HepG2 (cell line): Measurements from ENCODE around the gene PSMB8. TPM values are rescaled to one million over a fixed set of nuclear protein-coding genes. Genes with fewer than 3 reads are reported as not detected.

ENCODE experiments used
- AHR ChIP-seq: IDR thresholded peaks from 2 replicates; pipeline ENCODE4 v1.6.1; 2018; ENCODE audit warnings: missing genetic modification reagents, missing compliant biosample characterization
- BRD4 ChIP-seq: sonication (generic); formaldehyde crosslinking; IDR thresholded peaks from 2 replicates; pipeline ENCODE4 v1.4.0; 2020; ENCODE audit warnings: missing genetic modification reagents
- FOSL2 ChIP-seq: sonication (generic); formaldehyde crosslinking; IDR thresholded peaks from 2 replicates; pipeline ENCODE4 v1.4.0; 2020; ENCODE audit warnings: missing genetic modification reagents
- HDAC6 ChIP-seq: fragments of 200-600 bp; sonication (generic); IDR thresholded peaks from 2 replicates; pipeline ENCODE4 v1.7.0; 2017; ENCODE audit warnings: mild to moderate bottlenecking, antibody characterized with exemption, low read length, low read depth
- HNRNPLL ChIP-seq: fragments of 200-400 bp; formaldehyde crosslinking; IDR thresholded peaks from 2 replicates; pipeline ENCODE4 v1.6.1; 2017; ENCODE audit warnings: mild to moderate bottlenecking, low read depth, low read length; ENCODE audit not compliant: poor library complexity, severe bottlenecking
- HOXA9 ChIP-seq: sonication (generic); formaldehyde crosslinking; IDR thresholded peaks from 2 replicates; pipeline ENCODE4 v1.8.1; 2022; ENCODE audit warnings: missing genetic modification reagents, mild to moderate bottlenecking, moderate library complexity, borderline replicate concordance
- KDM5A ChIP-seq: fragments of 200-600 bp; sonication (generic); IDR thresholded peaks from 2 replicates; pipeline ENCODE4 v1.7.0; 2018; ENCODE audit warnings: antibody characterized with exemption, mild to moderate bottlenecking, low read length, borderline replicate concordance
- KLF12 ChIP-seq: sonication (generic); formaldehyde crosslinking; IDR thresholded peaks from 2 replicates; pipeline ENCODE4 v1.4.0; 2020; ENCODE audit warnings: missing genetic modification reagents, borderline replicate concordance
- MAZ ChIP-seq, 2 experiments: sonication (generic) in 1 of 2; formaldehyde crosslinking in 1 of 2; IDR thresholded peaks; 2 replicates each; pipeline versions ENCODE4 v1.5.0 to v1.6.1; 2012 to 2020; ENCODE audit warnings: low read depth in 2 of 2, mild to moderate bottlenecking in 2 of 2, borderline replicate concordance in 1 of 2, improper control_type of control experiment in 1 of 2, low read length in 1 of 2, missing genetic modification reagents in 1 of 2, moderate library complexity in 1 of 2
- MXI1 ChIP-seq: IDR thresholded peaks from 3 replicates; pipeline ENCODE4 v1.6.1; 2012; ENCODE audit warnings: low read depth, low read length, inconsistent platforms, borderline replicate concordance
- PPARG ChIP-seq: conservative IDR thresholded peaks from 2 replicates; pipeline ENCODE4 v1.6.1; 2016; ENCODE audit warnings: missing biosample characterization, missing genetic modification reagents
- REXO4 ChIP-seq: sonication (generic); formaldehyde crosslinking; IDR thresholded peaks from 2 replicates; pipeline ENCODE4 v1.8.0; 2022; ENCODE audit warnings: missing genetic modification reagents, mild to moderate bottlenecking, borderline replicate concordance
- SATB2 ChIP-seq: sonication (generic); formaldehyde crosslinking; IDR thresholded peaks from 2 replicates; pipeline ENCODE4 v1.5.0; 2020; ENCODE audit warnings: missing genetic modification reagents
- TBX2 ChIP-seq: sonication (generic); formaldehyde crosslinking; IDR thresholded peaks from 2 replicates; pipeline ENCODE4 v1.5.0; 2020; ENCODE audit warnings: missing genetic modification reagents, mild to moderate bottlenecking, borderline replicate concordance
- TMF1 ChIP-seq: sonication (generic); formaldehyde crosslinking; IDR thresholded peaks from 2 replicates; pipeline ENCODE4 v1.8.1; 2022; ENCODE audit warnings: low read depth, missing genetic modification reagents
- ZNF160 ChIP-seq: sonication (generic); formaldehyde crosslinking; IDR thresholded peaks from 2 replicates; pipeline ENCODE4 v1.8.0; 2022; ENCODE audit warnings: mild to moderate bottlenecking, inconsistent platforms, missing genetic modification reagents
- ZNF660 ChIP-seq: sonication (generic); formaldehyde crosslinking; IDR thresholded peaks from 2 replicates; pipeline ENCODE4 v1.5.1; 2020; ENCODE audit warnings: mild to moderate bottlenecking, low read depth, missing genetic modification reagents, borderline replicate concordance
- ZNF891 ChIP-seq: sonication (generic); formaldehyde crosslinking; IDR thresholded peaks from 2 replicates; pipeline ENCODE4 v1.5.0; 2020; ENCODE audit warnings: mild to moderate bottlenecking, missing genetic modification reagents
- ZSCAN31 ChIP-seq: sonication (generic); formaldehyde crosslinking; IDR thresholded peaks from 2 replicates; pipeline ENCODE4 v1.5.0; 2020; ENCODE audit warnings: low read depth, mild to moderate bottlenecking, missing genetic modification reagents
- ZSCAN9 ChIP-seq: IDR thresholded peaks from 2 replicates; pipeline ENCODE4 v1.6.1; 2016; ENCODE audit warnings: borderline replicate concordance
- polyA plus RNA-seq, 8 experiments: library from polyadenylated mRNA; depleted of rRNA in 3 of 8; stranded (reverse) in 7 of 8; unstranded in 1 of 8; fragments of >200 nt; fragmentation: Illumina TruSeq in 4 of 8; extraction: Trizol in 4 of 8; gene quantifications; 2 replicates each; pipeline versions ENCODE4 v1.2.1 to v1.2.3, GENCODE V29; 2011 to 2016; ENCODE audit warnings: low read depth in 4 of 8, missing spikeins in 1 of 8, mixed read lengths in 1 of 8; ENCODE audit not compliant: insufficient read depth in 1 of 8
- total RNA-seq, 5 experiments: library from RNA; depleted of rRNA; stranded (reverse); fragments of >200 nt; fragmentation: Illumina TruSeq; extraction: Trizol; gene quantifications; 2 replicates each; pipeline ENCODE4 v1.2.3, GENCODE V29; 2016; ENCODE audit warnings: low read depth in 1 of 5
- TF ChIP-seq, protein P1 (sequence below): sonication (generic); formaldehyde crosslinking; IDR thresholded peaks from 2 replicates; pipeline ENCODE4 v1.5.1; 2020; ENCODE audit warnings: mild to moderate bottlenecking, missing genetic modification reagents, moderate library complexity
- TF ChIP-seq, protein P2 (sequence below): IDR thresholded peaks from 2 replicates; pipeline ENCODE4 v1.6.1; 2016; ENCODE audit warnings: low read depth, borderline replicate concordance
- TF ChIP-seq, protein P3 (sequence below): sonication (generic); formaldehyde crosslinking; IDR thresholded peaks from 2 replicates; pipeline ENCODE4 v1.8.0; 2022; ENCODE audit warnings: mild to moderate bottlenecking, missing genetic modification reagents; ENCODE audit not compliant: insufficient replicate concordance

PSMB8 gene
- total and polyA plus RNA-seq, 2 of the 13 experiments (the other 11 are each of a cell fraction or from before 2014, with no cell fraction given): 30.7 to 64.7 TPM

DNA sequence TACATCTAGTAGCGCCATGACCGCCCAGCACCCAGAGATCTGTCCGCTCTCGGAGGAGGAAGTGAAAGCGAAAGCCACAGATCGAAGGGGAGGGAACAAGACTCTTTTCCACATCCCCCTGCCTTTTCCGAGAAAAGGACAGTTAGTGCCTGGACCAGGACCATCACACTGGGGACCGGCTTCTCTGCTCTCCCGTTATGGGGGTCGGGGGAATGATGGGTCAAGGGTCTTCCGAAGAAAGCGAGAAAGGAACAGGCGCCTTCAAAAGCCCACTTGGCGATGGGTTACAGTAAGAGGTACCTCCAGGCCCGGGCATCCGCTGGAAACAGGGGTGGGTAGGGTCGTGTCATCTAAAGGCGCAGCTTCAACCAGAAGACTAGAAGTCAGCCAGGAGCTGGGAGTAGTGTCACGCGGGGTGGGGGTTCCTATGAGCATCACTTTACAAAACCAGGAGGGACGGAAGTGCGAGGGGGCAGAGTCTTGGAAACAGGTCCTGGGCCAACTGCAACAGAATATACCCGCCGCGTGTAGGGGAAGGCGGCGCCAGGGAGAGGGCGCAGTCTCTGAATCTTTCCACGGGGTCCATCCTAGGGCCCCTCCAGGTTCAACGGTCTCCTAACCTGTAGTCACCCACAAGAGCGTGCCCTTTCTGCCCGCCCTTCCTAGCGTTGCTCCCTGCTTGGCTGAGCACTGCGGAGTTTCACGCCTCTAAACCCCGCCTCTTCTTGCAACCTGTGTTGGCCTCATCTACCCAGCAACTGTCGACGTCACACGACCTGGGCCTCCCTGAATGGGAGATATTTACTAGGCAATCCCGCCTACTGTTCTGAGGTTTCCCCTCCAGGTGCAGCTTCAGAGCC lies at the start of gene PSMB8 (continued):
- TF ChIP-seq, protein P1, sequence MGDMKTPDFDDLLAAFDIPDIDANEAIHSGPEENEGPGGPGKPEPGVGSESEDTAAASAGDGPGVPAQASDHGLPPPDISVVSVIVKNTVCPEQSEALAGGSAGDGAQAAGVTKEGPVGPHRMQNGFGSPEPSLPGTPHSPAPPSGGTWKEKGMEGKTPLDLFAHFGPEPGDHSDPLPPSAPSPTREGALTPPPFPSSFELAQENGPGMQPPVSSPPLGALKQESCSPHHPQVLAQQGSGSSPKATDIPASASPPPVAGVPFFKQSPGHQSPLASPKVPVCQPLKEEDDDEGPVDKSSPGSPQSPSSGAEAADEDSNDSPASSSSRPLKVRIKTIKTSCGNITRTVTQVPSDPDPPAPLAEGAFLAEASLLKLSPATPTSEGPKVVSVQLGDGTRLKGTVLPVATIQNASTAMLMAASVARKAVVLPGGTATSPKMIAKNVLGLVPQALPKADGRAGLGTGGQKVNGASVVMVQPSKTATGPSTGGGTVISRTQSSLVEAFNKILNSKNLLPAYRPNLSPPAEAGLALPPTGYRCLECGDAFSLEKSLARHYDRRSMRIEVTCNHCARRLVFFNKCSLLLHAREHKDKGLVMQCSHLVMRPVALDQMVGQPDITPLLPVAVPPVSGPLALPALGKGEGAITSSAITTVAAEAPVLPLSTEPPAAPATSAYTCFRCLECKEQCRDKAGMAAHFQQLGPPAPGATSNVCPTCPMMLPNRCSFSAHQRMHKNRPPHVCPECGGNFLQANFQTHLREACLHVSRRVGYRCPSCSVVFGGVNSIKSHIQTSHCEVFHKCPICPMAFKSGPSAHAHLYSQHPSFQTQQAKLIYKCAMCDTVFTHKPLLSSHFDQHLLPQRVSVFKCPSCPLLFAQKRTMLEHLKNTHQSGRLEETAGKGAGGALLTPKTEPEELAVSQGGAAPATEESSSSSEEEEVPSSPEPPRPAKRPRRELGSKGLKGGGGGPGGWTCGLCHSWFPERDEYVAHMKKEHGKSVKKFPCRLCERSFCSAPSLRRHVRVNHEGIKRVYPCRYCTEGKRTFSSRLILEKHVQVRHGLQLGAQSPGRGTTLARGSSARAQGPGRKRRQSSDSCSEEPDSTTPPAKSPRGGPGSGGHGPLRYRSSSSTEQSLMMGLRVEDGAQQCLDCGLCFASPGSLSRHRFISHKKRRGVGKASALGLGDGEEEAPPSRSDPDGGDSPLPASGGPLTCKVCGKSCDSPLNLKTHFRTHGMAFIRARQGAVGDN (CRISPR knock-in tag): peak; percentile 79
- TF ChIP-seq HDAC6 (no peak), ZNF891 (CRISPR knock-in tag) (peak; percentile 56), PPARG (no peak), MAZ (IDR thresholded peaks at IDR 0.05; ENCODE audit: borderline replicate concordance, low read depth, low read length) (no peak), MAZ (CRISPR knock-in tag; IDR thresholded peaks at IDR 0.05; ENCODE audit: low read depth) (no peak; the same call in 1 of the 2 replicates), ZNF160 (peak; percentile 53; the same call in 1 of the 2 replicates), TMF1 (CRISPR knock-in tag) (peak; percentile 77; the same call in 1 of the 2 replicates), KDM5A (peak; percentile 59; the same call in 1 of the 2 replicates), FOSL2 (peak; percentile 19; the same call in 1 of the 2 replicates), KLF12 (CRISPR knock-in tag) (no peak; the same call in 1 of the 2 replicates), AHR (CRISPR knock-in tag) (no peak; the same call in 1 of the 2 replicates), ZSCAN9 (CRISPR knock-in tag) (no peak), MXI1 (peak; percentile 82; the same call in 1 of the 3 replicates), SATB2 (no peak), REXO4 (CRISPR knock-in tag) (no peak), TBX2 (CRISPR knock-in tag) (peak; percentile 87; the same call in 1 of the 2 replicates), ZSCAN31 (CRISPR knock-in tag) (no peak), ZNF660 (CRISPR knock-in tag) (no peak), BRD4 (CRISPR knock-in tag) (peak; percentile 20; the same call in 1 of the 2 replicates), HOXA9 (CRISPR knock-in tag) (no peak), HNRNPLL (no peak)
- TF ChIP-seq, protein P2, sequence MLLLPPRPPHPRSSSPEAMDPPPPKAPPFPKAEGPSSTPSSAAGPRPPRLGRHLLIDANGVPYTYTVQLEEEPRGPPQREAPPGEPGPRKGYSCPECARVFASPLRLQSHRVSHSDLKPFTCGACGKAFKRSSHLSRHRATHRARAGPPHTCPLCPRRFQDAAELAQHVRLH (CRISPR knock-in tag): no peak
- TF ChIP-seq, protein P3, sequence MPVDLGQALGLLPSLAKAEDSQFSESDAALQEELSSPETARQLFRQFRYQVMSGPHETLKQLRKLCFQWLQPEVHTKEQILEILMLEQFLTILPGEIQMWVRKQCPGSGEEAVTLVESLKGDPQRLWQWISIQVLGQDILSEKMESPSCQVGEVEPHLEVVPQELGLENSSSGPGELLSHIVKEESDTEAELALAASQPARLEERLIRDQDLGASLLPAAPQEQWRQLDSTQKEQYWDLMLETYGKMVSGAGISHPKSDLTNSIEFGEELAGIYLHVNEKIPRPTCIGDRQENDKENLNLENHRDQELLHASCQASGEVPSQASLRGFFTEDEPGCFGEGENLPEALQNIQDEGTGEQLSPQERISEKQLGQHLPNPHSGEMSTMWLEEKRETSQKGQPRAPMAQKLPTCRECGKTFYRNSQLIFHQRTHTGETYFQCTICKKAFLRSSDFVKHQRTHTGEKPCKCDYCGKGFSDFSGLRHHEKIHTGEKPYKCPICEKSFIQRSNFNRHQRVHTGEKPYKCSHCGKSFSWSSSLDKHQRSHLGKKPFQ (CRISPR knock-in tag): no peak
